Natural killer cell (primary cell): Measurements from ENCODE around the gene UNK. TPM values are rescaled to one million over a fixed set of nuclear protein-coding genes. Genes with fewer than 3 reads are reported as not detected.

ENCODE experiments used
- ATAC-seq, 3 donors: fragments of 150-1000 bp in 2 of 3; fragments of 200-7000 bp in 1 of 3; cut with Tn5 transposase; 1 replicate in 1 of 3; 2 replicates in 2 of 3; pipeline ENCODE4 v1.10.0; 2021; ENCODE audit warnings: mild to moderate bottlenecking in 2 of 3, moderate library complexity in 2 of 3
- DNase-seq, 2 donors: peaks; one replicate each; pipeline versions ENCODE4 v3.0.0 to v3.0.0-alpha.2; 2013 to 2021; ENCODE audit warnings: mixed read lengths in 1 of 2
- H3K27ac ChIP-seq: one replicate; pipeline ENCODE4 v1.5.1; 2013; ENCODE audit warnings: mild to moderate bottlenecking, low read length
- H3K27me3 ChIP-seq: one replicate; pipeline ENCODE4 v1.6.1; 2013; ENCODE audit warnings: low read length; ENCODE audit not compliant: control insufficient read depth, insufficient read depth
- H3K36me3 ChIP-seq: one replicate; pipeline ENCODE4 v1.6.1; 2013; ENCODE audit warnings: low read length; ENCODE audit not compliant: control insufficient read depth, insufficient read depth
- H3K4me1 ChIP-seq: one replicate; pipeline ENCODE4 v1.6.1; 2013; ENCODE audit warnings: low read length; ENCODE audit not compliant: control insufficient read depth, insufficient read depth
- H3K4me3 ChIP-seq: one replicate; pipeline ENCODE4 v1.5.1; 2013; ENCODE audit warnings: low read length
- H3K9me3 ChIP-seq: one replicate; pipeline ENCODE4 v1.6.1; 2013; ENCODE audit warnings: low read length; ENCODE audit not compliant: control insufficient read depth, insufficient read depth
- H3K27ac Mint-ChIP-seq, 2 donors: one replicate each; pipeline ENCODE4 v1.8.0; 2022; ENCODE audit warnings: mild to moderate bottlenecking in 2 of 2, mixed read lengths in 2 of 2, moderate library complexity in 1 of 2
- H3K27me3 Mint-ChIP-seq, 2 donors: one replicate each; pipeline ENCODE4 v1.8.0; 2022; ENCODE audit warnings: low read depth in 2 of 2, mixed read lengths in 2 of 2
- H3K36me3 Mint-ChIP-seq: one replicate; pipeline ENCODE4 v1.8.0; 2022; ENCODE audit warnings: mixed read lengths
- H3K4me1 Mint-ChIP-seq, 2 donors: one replicate each; pipeline ENCODE4 v1.8.0; 2022; ENCODE audit warnings: mixed read lengths in 2 of 2
- H3K4me3 Mint-ChIP-seq: one replicate; pipeline ENCODE4 v1.8.0; 2022; ENCODE audit warnings: mild to moderate bottlenecking, moderate library complexity, mixed read lengths
- H3K9me3 Mint-ChIP-seq, 2 donors: one replicate each; pipeline ENCODE4 v1.8.0; 2022; ENCODE audit warnings: mixed read lengths in 2 of 2
- CTCF ChIP-seq: fragments of 200-600 bp; IDR thresholded peaks from one replicate; pipeline ENCODE4 v1.8.0; 2022; ENCODE audit warnings: antibody characterized with exemption
- whole genome bisulfite sequencing: methylation state at CpG from one replicate; pipeline ENCODE4 v1.1.7; 2013; ENCODE audit warnings: missing lambda C conversion rate; ENCODE audit not compliant: insufficient coverage; 5-methylcytosine and 5-hydroxymethylcytosine counted together
- intact Hi-C: fragments of 100-400 bp; cut with micrococcal nuclease; formaldehyde crosslinking; loops from one replicate; pipeline ENCODE4 v1.14.2; 2022
- total RNA-seq, 4 donors: library from RNA; stranded (reverse); fragments of 120-200 nt in 1 of 4; gene quantifications; one replicate each; pipeline versions ENCODE4 v1.2.3 to v1.2.4, GENCODE V29; 2013 to 2022

UNK gene
- total RNA-seq, 3 donors from 2014 or later (not counting 1 experiment from before 2014, with no cell fraction given) = 44.2 to 51.3 (median 44.5) TPM

GRCh38 chr17:75740215-75740614 is 44.4 kb upstream of the UNK start:
- H3K27me3 ChIP-seq = no peaks in the 10 kb centered on the region
- Mint-ChIP-seq H3K36me3 (no peaks in the 10 kb centered on the region), H3K27ac (no peak overlapping the region), H3K4me3 (no peak overlapping the region), H3K9me3 (no peaks in the 10 kb centered on the region), H3K27me3 (no peaks in the 10 kb centered on the region), H3K4me1 (peaks cover 0 to 8% of the 10 kb centered on the region in 2 donors)
- no peak overlapping the region for H3K27ac ChIP-seq
- H3K4me3 ChIP-seq = no peak overlapping the region
- peaks cover 8% of the 10 kb centered on the region for H3K4me1 ChIP-seq
- no peaks in the 10 kb centered on the region for H3K36me3 ChIP-seq
- DNase-seq (no peak), ATAC-seq (no peak)
- WGBS = 94% methylated on average over 17 of the region's 17 CpGs
- H3K9me3 ChIP-seq = no peaks in the 10 kb centered on the region
- intact Hi-C loops = no loop called here
- TF ChIP-seq CTCF = no peak

GRCh38 chr17:75740631-75741077 is 44.0 kb upstream of the UNK start:
- ATAC-seq = no peak

GRCh38 chr17:75742337-75742736 is 42.3 kb upstream of the UNK start:
- intact Hi-C loops = no loop called here
- H3K4me1 Mint-ChIP-seq = peaks cover 0 to 8% of the 10 kb centered on the region in 2 donors
- ATAC-seq = no peak
- TF ChIP-seq CTCF = no peak
- no peaks in the 10 kb centered on the region for H3K27me3 ChIP-seq
- no peaks in the 10 kb centered on the region for H3K36me3 Mint-ChIP-seq
- no peaks in the 10 kb centered on the region for H3K9me3 Mint-ChIP-seq
- H3K27me3 Mint-ChIP-seq = no peaks in the 10 kb centered on the region
- H3K36me3 ChIP-seq = no peaks in the 10 kb centered on the region
- H3K9me3 ChIP-seq = no peaks in the 10 kb centered on the region
- H3K4me3 ChIP-seq = no peak overlapping the region
- H3K27ac ChIP-seq = no peak overlapping the region
- no peak for DNase-seq
- peaks cover 8% of the 10 kb centered on the region for H3K4me1 ChIP-seq
- no peak overlapping the region for H3K4me3 Mint-ChIP-seq
- 87% methylated on average over 25 of the region's 25 CpGs for WGBS
- no peak overlapping the region for H3K27ac Mint-ChIP-seq

More at GRCh38 chr17:75740631-75741077, 44.0 kb upstream of the UNK start:
- Histone ChIP-seq H3K27me3 (no peaks in the 10 kb centered on the region), H3K27ac (no peak overlapping the region), H3K4me1 (peaks cover 8% of the 10 kb centered on the region), H3K4me3 (no peak overlapping the region), H3K36me3 (no peaks in the 10 kb centered on the region), H3K9me3 (no peaks in the 10 kb centered on the region)
- intact Hi-C loops = no loop called here
- TF ChIP-seq CTCF = no peak
- no peak for DNase-seq
- H3K4me3 Mint-ChIP-seq = no peak overlapping the region
- no peaks in the 10 kb centered on the region for H3K36me3 Mint-ChIP-seq
- H3K4me1 Mint-ChIP-seq = peaks cover 0 to 8% of the 10 kb centered on the region in 2 donors
- no peaks in the 10 kb centered on the region for H3K27me3 Mint-ChIP-seq
- no peaks in the 10 kb centered on the region for H3K9me3 Mint-ChIP-seq
- WGBS = 86% methylated on average over 17 of the region's 17 CpGs
- no peak overlapping the region for H3K27ac Mint-ChIP-seq

GRCh38 chr17:75743625-75744206 is 40.9 kb upstream of the UNK start:
- H3K9me3 ChIP-seq = no peaks in the 10 kb centered on the region
- Mint-ChIP-seq H3K4me3 (no peak overlapping the region), H3K27me3 (peaks cover 3 to 7% of the 10 kb centered on the region in 2 donors), H3K9me3 (no peaks in the 10 kb centered on the region), H3K4me1 (peaks cover 5% of the 10 kb centered on the region in 2 donors), H3K36me3 (no peaks in the 10 kb centered on the region), H3K27ac (no peak overlapping the region)
- H3K4me1 ChIP-seq = peaks cover 5% of the 10 kb centered on the region
- no peak overlapping the region for H3K27ac ChIP-seq
- no peaks in the 10 kb centered on the region for H3K36me3 ChIP-seq
- no peaks in the 10 kb centered on the region for H3K27me3 ChIP-seq
- intact Hi-C loops = no loop called here
- ATAC-seq (no peak), DNase-seq (no peak)
- H3K4me3 ChIP-seq = no peak overlapping the region
- TF ChIP-seq CTCF = no peak
- WGBS = 94% methylated on average over 25 of the region's 25 CpGs
